Measurements from ENCODE around the gene CCR3.

DNA sequence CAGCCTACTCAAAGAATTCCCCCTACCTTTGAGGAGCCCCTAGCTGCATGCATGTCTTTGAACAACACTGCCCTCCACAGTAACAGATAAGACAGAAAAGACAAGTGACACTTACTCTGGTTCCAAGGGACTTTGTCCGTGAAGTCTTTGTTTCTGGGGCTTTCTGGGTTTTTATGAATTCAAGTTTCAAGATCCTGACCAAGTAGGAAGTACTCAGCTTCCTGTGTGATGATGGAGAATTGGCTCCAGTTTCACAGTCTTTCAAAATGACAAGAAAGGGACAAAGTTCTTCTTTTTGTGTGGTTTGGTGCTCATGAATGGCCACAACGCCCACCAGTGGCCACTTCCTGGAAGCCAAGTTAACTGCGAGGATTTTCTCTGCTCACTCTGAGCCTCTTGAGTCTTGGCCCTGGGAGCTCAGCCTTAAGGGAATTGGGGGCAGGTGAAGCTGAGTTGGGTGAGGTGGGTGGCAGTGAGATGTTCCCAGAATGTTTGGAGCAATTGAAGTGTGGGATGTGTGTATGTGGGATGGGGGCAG, 34.0 kb upstream of the CCR3 start, which contains the start of gene CCR1:
- TF ChIP-seq, protein P1, sequence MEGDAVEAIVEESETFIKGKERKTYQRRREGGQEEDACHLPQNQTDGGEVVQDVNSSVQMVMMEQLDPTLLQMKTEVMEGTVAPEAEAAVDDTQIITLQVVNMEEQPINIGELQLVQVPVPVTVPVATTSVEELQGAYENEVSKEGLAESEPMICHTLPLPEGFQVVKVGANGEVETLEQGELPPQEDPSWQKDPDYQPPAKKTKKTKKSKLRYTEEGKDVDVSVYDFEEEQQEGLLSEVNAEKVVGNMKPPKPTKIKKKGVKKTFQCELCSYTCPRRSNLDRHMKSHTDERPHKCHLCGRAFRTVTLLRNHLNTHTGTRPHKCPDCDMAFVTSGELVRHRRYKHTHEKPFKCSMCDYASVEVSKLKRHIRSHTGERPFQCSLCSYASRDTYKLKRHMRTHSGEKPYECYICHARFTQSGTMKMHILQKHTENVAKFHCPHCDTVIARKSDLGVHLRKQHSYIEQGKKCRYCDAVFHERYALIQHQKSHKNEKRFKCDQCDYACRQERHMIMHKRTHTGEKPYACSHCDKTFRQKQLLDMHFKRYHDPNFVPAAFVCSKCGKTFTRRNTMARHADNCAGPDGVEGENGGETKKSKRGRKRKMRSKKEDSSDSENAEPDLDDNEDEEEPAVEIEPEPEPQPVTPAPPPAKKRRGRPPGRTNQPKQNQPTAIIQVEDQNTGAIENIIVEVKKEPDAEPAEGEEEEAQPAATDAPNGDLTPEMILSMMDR (conservative IDR thresholded peaks at IDR 0.05; ENCODE audit: low read length): peak; percentile 95
- TF ChIP-seq EZH2phosphoT487 (IDR thresholded peaks at IDR 0.05; ENCODE audit: borderline replicate concordance): no peak
